Measurements from ENCODE around the gene ZCCHC14. TPM values are rescaled to one million over a fixed set of nuclear protein-coding genes. Genes with fewer than 3 reads are reported as not detected.

The ZCCHC14 gene
- total and polyA plus RNA-seq, 2 of the 13 experiments (the other 11 are each of a cell fraction or from before 2014, with no cell fraction given) = 12.4 to 12.5 TPM

- Histone ChIP-seq H3K36me3 (replicated peaks in 1 of 2; ENCODE audit: control insufficient read depth in 1 of 2, insufficient read depth in 2 of 2, low read length in 2 of 2) (peaks cover 23 to 69% of the 10 kb centered on the region in 2 experiments), H3K27ac (ENCODE audit: extremely low read length, insufficient read depth, low read length) (no peak overlapping the region), H3K4me2 (ENCODE audit: low read depth, low read length) (no peak overlapping the region), H3K9me3 (ENCODE audit: low read length) (no peaks in the 10 kb centered on the region), H4K20me1 (ENCODE audit: insufficient read depth, low read length) (no peaks in the 10 kb centered on the region), H3K79me2 (ENCODE audit: insufficient read depth, low read length) (peaks cover 16% of the 10 kb centered on the region), H3K9ac (ENCODE audit: insufficient read depth, low read depth, low read length) (no peak overlapping the region), H2AFZ (ENCODE audit: low read length) (no peak overlapping the region), H3K4me3 (replicated peaks in 1 of 3; ENCODE audit: insufficient read depth in 1 of 3, low read depth in 2 of 3, low read length in 3 of 3) (no peak overlapping the region), H3K4me1 (ENCODE audit: insufficient read depth, low read length) (0 out of 2 replicates have a peak, but pooled peaks cover 2% of the 10 kb centered on the region), H3K27me3 (ENCODE audit: control insufficient read depth in 1 of 2, insufficient read depth in 2 of 2, low read length in 2 of 2) (no peaks in the 10 kb centered on the region)
- FAIRE-seq = no peak
- DNase-seq (ENCODE audit: low spot score) = no peak
- no peak for TF ChIP-seq ZNF280D (CRISPR knock-in tag; IDR thresholded peaks at IDR 0.05)
- TF ChIP-seq HBP1 (CRISPR knock-in tag; IDR thresholded peaks at IDR 0.05; ENCODE audit: low read depth) = no peak
- TF ChIP-seq MXD1 (CRISPR knock-in tag; IDR thresholded peaks at IDR 0.05) = no peak
- no peak for TF ChIP-seq ZNF280B (CRISPR knock-in tag; IDR thresholded peaks at IDR 0.05; ENCODE audit: borderline replicate concordance)
- no peak for TF ChIP-seq ZNF768 (CRISPR knock-in tag; IDR thresholded peaks at IDR 0.05)
- POLR2A ChIA-PET = no interaction called here
- intact Hi-C loops (cut with micrococcal nuclease; ENCODE audit: unreplicated experiment) = no loop called here
- in situ Hi-C loops (cut with HindIII; ENCODE audit: extremely low pct_ligation_motif_present, low pct_unique_long_range_greater_than_20kb) = no loop called here
- CTCF ChIA-PET (ENCODE audit: low intra/inter-chr PET ratio, low total read pairs) = no interaction called here
- WGBS (ENCODE audit: low lambda C conversion rate) = over 99% methylated on average over 7 of the region's 7 CpGs
- BruUV-seq (replicated peaks) = no TSS peak
- ATAC-seq = no peak
These were observed 47.3 kb downstream of the ZCCHC14 start for GRCh38 chr16:87445486-87445885.

All from HepG2 (cell line).